SK-N-SH (cell line): Measurements from ENCODE around the gene CCL24.
"Not testable (repeated sequence)": the region's sequence is repeated elsewhere in the genome, so short reads cannot be mapped to it uniquely, and the experiment has no call there.

Experiments
- EP300 ChIP-seq, 2 experiments: IDR thresholded peaks; 2 replicates each; pipeline versions ENCODE4 v1.4.0 to v1.6.1; 2012; ENCODE audit warnings: borderline replicate concordance in 1 of 2, low read depth in 1 of 2, low read length in 1 of 2
- EZH2phosphoT487 ChIP-seq: fragments of 200-600 bp; sonication (generic); IDR thresholded peaks from 2 replicates; pipeline ENCODE4 v1.6.1; 2017; ENCODE audit warnings: low read depth, mixed run types, mild to moderate bottlenecking, antibody characterized with exemption, moderate library complexity, borderline replicate concordance
- GABPA ChIP-seq: IDR thresholded peaks from 2 replicates; pipeline ENCODE4 v1.4.0; 2012; ENCODE audit warnings: low read depth, mild to moderate bottlenecking
- JUND ChIP-seq: IDR thresholded peaks from 2 replicates; pipeline ENCODE4 v1.4.0; 2012
- RAD21 ChIP-seq: IDR thresholded peaks from 2 replicates; pipeline ENCODE4 v1.6.1; 2012; ENCODE audit warnings: mild to moderate bottlenecking, low read length
- YY1 ChIP-seq: IDR thresholded peaks from 2 replicates; pipeline ENCODE4 v1.4.0; 2012; ENCODE audit warnings: low read depth, mild to moderate bottlenecking
- TF ChIP-seq, protein P1 (sequence below): fragments of 200-600 bp; sonication (generic); IDR thresholded peaks from 2 replicates; pipeline ENCODE4 v1.6.1; 2017; ENCODE audit warnings: antibody characterized with exemption, mild to moderate bottlenecking, moderate library complexity
- TF ChIP-seq, protein P2 (sequence below): fragments of 150-350 bp; IDR thresholded peaks from 2 replicates; pipeline ENCODE4 v1.6.1; 2017; ENCODE audit warnings: antibody characterized with exemption, low read length, low read depth, borderline replicate concordance
- TF ChIP-seq, protein P3 (sequence below): fragments of 150-350 bp; IDR thresholded peaks from 2 replicates; pipeline ENCODE4 v1.6.1; 2016; ENCODE audit warnings: mild to moderate bottlenecking, low read depth, low read length
- TF ChIP-seq, protein P4 (sequence below): IDR thresholded peaks from 2 replicates; pipeline ENCODE4 v1.6.1; 2012; ENCODE audit warnings: mild to moderate bottlenecking, low read depth, low read length, moderate library complexity
- TF ChIP-seq, protein P5 (sequence below): IDR thresholded peaks from 2 replicates; pipeline ENCODE4 v1.4.0; 2012; ENCODE audit warnings: low read depth

DNA sequence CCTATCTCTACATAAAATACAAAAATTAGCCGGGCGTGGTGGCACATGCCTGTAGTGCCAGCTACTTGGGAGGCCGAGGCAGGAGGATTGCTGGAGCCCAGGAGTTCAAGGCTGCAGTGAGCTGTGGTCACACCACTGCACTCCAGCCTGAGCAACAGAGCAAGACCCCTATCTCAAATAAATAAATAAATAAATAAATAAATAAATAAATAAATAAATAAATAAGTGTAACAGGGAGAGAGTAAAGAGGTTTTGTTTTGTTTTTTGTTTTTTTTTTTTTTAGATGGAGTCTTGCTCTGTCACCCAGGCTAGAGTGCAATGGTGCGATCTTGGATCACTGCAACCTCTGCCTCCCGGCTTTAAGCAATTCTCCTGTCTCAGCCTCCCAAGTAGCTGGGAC, 21.0 kb downstream of the CCL24 start:
- TF ChIP-seq, protein P1, sequence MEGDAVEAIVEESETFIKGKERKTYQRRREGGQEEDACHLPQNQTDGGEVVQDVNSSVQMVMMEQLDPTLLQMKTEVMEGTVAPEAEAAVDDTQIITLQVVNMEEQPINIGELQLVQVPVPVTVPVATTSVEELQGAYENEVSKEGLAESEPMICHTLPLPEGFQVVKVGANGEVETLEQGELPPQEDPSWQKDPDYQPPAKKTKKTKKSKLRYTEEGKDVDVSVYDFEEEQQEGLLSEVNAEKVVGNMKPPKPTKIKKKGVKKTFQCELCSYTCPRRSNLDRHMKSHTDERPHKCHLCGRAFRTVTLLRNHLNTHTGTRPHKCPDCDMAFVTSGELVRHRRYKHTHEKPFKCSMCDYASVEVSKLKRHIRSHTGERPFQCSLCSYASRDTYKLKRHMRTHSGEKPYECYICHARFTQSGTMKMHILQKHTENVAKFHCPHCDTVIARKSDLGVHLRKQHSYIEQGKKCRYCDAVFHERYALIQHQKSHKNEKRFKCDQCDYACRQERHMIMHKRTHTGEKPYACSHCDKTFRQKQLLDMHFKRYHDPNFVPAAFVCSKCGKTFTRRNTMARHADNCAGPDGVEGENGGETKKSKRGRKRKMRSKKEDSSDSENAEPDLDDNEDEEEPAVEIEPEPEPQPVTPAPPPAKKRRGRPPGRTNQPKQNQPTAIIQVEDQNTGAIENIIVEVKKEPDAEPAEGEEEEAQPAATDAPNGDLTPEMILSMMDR = not testable (repeated sequence)
- TF ChIP-seq EZH2phosphoT487; EP300 (IDR thresholded peaks at IDR 0.05; ENCODE audit: borderline replicate concordance in 1 of 2, low read depth in 1 of 2, low read length in 1 of 2); JUND; GABPA; RAD21; YY1: not testable (repeated sequence)
- TF ChIP-seq, protein P2, sequence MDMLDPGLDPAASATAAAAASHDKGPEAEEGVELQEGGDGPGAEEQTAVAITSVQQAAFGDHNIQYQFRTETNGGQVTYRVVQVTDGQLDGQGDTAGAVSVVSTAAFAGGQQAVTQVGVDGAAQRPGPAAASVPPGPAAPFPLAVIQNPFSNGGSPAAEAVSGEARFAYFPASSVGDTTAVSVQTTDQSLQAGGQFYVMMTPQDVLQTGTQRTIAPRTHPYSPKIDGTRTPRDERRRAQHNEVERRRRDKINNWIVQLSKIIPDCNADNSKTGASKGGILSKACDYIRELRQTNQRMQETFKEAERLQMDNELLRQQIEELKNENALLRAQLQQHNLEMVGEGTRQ = not testable (repeated sequence)
- TF ChIP-seq, protein P3, sequence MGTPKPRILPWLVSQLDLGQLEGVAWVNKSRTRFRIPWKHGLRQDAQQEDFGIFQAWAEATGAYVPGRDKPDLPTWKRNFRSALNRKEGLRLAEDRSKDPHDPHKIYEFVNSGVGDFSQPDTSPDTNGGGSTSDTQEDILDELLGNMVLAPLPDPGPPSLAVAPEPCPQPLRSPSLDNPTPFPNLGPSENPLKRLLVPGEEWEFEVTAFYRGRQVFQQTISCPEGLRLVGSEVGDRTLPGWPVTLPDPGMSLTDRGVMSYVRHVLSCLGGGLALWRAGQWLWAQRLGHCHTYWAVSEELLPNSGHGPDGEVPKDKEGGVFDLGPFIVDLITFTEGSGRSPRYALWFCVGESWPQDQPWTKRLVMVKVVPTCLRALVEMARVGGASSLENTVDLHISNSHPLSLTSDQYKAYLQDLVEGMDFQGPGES = not testable (repeated sequence)
- TF ChIP-seq, protein P4, sequence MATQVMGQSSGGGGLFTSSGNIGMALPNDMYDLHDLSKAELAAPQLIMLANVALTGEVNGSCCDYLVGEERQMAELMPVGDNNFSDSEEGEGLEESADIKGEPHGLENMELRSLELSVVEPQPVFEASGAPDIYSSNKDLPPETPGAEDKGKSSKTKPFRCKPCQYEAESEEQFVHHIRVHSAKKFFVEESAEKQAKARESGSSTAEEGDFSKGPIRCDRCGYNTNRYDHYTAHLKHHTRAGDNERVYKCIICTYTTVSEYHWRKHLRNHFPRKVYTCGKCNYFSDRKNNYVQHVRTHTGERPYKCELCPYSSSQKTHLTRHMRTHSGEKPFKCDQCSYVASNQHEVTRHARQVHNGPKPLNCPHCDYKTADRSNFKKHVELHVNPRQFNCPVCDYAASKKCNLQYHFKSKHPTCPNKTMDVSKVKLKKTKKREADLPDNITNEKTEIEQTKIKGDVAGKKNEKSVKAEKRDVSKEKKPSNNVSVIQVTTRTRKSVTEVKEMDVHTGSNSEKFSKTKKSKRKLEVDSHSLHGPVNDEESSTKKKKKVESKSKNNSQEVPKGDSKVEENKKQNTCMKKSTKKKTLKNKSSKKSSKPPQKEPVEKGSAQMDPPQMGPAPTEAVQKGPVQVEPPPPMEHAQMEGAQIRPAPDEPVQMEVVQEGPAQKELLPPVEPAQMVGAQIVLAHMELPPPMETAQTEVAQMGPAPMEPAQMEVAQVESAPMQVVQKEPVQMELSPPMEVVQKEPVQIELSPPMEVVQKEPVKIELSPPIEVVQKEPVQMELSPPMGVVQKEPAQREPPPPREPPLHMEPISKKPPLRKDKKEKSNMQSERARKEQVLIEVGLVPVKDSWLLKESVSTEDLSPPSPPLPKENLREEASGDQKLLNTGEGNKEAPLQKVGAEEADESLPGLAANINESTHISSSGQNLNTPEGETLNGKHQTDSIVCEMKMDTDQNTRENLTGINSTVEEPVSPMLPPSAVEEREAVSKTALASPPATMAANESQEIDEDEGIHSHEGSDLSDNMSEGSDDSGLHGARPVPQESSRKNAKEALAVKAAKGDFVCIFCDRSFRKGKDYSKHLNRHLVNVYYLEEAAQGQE = not testable (repeated sequence)
- TF ChIP-seq, protein P5, sequence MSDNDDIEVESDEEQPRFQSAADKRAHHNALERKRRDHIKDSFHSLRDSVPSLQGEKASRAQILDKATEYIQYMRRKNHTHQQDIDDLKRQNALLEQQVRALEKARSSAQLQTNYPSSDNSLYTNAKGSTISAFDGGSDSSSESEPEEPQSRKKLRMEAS = not testable (repeated sequence)
